LHCN-M2 (cell line): ENCODE measurements around the gene KLK3. TPM values are rescaled to one million over a fixed set of nuclear protein-coding genes. Genes with fewer than 3 reads are reported as not detected.

Source experiments
- DNase-seq: peaks from one replicate; pipeline ENCODE4 v3.0.0-alpha.2; 2012; ENCODE audit warnings: low read depth
- total RNA-seq: library from RNA; depleted of rRNA; stranded (reverse); fragments of >200 nt; gene quantifications from 2 replicates; pipeline ENCODE4 v1.2.3, GENCODE V29; 2014

KLK3 gene
- total RNA-seq, 1 experiment from 2014 or later, result not detected

- no peak for DNase-seq
Observed at GRCh38 chr19:50831026-50831396, 23.7 kb upstream of the KLK3 start.

GRCh38 chr19:50832666-50833065 lies 22.0 kb upstream of the KLK3 start:
- DNase-seq, result no peak

DNA sequence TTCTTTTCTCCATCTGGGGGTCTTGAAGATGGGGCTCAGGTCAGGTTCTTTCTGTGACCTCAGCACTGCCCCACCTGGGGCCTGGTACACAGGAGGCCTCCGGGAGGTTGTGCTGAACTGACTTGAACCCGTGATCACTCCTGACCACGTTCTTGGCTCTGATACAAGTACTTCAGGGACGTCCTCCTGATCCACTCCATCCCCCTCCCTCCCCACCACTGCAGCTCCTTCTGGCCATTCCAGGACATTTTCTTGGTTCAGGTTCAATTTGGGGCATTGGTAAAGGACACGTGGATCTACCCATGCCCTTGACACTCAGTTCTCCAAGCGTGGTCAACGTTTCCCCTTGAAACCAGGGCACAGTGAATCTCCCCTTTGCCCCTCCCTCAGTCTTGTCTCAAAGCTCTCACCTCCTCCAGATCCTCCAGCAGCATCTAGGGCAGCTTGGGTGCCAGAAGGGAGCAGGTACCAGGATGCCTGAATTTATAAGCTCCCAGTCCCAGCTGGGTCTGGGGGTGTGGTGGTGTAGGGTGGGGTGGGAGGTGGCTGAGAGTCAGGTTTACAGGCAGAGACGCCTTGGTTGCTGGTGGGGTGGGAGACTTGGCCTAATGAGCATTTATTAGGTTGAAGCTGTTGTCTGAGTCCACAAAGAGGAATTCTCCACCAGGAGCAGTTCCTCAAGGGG lies 21.5 kb upstream of the KLK3 start, which contains the start of gene KLK15:
Gene KLK15 (minus strand): TSS at position 458 of the 685 bp plus-strand sequence. CDS start 2,082 bp downstream, outside the sequence.
- no peak for DNase-seq

- no peak for DNase-seq
Observed at GRCh38 chr19:50833802-50834167, 20.9 kb upstream of the KLK3 start.

- DNase-seq, result no peak
Observed at GRCh38 chr19:50835103-50835784, 19.5 kb upstream of the KLK3 start.

- peak; percentile 28 for DNase-seq
Observed at GRCh38 chr19:50835785-50836542, 18.8 kb upstream of the KLK3 start.

- no peak for DNase-seq
Observed at GRCh38 chr19:50836543-50837195, 18.0 kb upstream of the KLK3 start.

DNA sequence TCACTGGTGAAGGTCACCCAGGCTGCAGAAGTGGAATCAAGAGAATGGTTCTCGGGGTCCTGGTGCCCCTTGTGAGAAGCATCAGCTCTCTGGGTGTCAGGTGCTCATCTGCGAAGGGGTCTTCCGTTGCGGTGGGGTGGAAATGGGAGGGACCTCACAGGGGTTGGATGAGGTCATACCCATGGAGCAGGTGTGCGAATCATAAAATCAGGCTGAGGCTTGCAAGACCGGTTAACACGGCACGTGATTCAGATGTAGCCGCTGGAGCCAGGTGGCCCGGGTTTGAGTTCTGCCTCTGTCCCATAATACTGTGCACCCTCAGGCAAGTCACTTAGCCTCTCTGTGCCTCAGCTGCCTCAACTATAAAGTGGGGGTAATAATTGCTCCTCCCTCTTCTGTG lies 17.4 kb upstream of the KLK3 start:
- no peak for DNase-seq

DNA sequence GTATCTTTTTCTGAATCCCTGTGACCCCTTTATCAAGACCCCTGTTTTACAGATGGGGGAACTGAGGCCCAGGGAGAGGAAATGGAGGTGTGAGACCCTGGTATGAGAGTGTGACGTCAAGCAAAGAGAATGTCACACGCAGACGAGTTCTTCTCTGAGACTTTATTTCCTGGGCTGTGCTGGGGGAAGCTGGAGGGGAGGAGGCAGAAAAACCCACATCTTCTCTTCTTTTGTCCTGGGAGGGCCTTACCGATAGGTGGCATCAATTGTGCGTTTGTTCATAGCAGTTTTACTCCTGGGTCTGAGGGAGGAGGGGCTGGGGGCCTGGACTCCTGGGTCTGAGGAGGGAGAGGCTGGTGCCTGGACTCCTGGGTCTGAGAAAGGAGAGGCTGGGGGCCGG lies 16.5 kb upstream of the KLK3 start:
- no peak for DNase-seq

DNA sequence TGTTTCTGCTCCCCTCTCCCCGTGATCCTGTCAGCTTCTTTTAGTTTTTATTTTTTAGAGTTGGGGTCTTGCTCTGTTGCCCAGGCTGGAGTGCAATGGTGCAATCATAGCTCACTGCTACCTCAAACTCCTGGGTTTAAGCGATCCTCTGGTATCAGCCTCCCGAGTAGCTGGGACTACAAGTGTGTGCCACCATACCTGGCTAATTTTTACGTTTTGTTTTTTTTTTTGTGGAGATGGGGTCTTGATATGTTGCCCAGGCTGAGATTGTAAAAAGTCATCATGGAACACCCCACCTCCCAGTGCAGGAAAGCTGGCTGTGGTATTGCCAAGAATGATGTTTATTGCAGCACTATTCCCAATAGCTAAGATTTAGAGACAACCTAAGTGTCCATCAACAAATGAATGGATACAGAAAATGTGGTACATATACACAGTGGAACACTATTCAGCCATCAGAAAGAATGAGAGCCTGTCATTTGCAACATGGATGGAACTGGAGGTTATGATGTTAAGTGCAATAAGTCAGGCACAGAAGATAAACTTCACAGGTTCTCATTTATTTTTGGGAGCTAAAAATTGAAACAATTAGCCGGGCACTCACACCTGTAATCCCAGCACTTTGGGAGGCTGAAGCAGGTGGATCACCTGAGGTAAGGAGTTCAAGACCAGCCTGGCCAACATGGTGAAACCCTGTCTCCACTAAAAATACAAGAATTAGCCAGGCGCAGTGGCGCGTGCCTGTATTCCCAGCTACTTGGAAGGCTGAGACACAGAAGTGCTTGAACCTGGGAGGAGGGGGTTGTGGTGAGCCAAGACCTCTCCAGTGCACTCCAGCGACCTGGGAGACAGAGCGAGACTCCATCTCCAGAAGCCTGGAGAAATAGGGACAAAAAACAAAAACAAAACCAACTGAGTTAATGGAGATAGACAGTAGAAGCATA lies 14.7 kb upstream of the KLK3 start:
- DNase-seq, result no peak

- no peak for DNase-seq
Observed at GRCh38 chr19:50842130-50842529, 12.6 kb upstream of the KLK3 start.

- DNase-seq, result no peak
Observed at GRCh38 chr19:50843205-50843604, 11.5 kb upstream of the KLK3 start.

DNA sequence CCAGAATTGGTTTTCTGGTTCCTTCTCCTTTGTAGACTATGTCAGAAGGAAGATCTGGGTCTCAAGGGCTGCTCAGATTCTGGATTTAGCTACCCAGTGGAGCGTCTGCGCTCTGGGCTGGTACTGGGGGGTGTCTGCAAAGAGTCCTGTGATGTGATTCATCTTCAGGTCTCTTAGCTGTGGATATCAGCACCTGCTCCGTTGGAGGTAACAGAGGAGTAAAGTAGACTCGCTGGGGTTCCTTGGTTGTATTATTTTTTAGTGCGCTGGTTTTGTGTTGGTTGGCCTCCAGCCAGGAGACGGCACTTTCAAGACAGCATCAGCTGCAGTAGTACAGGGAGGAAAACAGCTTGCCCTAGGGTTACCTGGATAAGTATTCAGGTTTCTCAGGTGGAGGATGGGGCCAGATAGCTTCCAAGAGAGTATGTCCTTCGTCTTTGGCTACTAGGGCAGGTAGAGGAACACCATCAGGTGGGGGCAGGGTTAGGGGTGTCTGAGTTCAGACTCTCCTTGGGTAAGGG lies 11.0 kb upstream of the KLK3 start:
- DNase-seq, result no peak

- DNase-seq, result no peak
Observed at GRCh38 chr19:50844296-50844935, 10.3 kb upstream of the KLK3 start.

- no peak for DNase-seq
Observed at GRCh38 chr19:50850738-50851137, 4.0 kb upstream of the KLK3 start.

GRCh38 chr19:50851620-50852019 lies 3.1 kb upstream of the KLK3 start:
- no peak for DNase-seq

DNA sequence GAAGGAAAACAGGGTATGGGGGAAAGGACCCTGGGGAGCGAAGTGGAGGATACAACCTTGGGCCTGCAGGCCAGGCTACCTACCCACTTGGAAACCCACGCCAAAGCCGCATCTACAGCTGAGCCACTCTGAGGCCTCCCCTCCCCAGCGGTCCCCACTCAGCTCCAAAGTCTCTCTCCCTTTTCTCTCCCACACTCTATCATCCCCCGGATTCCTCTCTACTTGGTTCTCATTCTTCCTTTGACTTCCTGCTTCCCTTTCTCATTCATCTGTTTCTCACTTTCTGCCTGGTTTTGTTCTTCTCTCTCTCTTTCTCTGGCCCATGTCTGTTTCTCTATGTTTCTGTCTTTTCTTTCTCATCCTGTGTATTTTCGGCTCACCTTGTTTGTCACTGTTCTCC lies 2.7 kb downstream of the KLK3 start:
- DNase-seq, result no peak

- DNase-seq, result no peak
Observed at GRCh38 chr19:50858886-50859285, 4.2 kb downstream of the KLK3 start.

GRCh38 chr19:50859849-50860248 lies 5.1 kb downstream of the KLK3 start:
- DNase-seq, result no peak

DNA sequence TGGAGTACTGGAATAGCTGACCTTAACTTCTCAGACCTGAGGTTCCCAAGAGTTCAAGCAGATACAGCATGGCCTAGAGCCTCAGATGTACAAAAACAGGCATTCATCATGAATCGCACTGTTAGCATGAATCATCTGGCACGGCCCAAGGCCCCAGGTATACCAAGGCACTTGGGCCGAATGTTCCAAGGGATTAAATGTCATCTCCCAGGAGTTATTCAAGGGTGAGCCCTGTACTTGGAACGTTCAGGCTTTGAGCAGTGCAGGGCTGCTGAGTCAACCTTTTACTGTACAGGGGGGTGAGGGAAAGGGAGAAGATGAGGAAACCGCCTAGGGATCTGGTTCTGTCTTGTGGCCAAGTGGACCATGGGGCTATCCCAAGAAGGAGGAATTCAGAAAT lies 6.3 kb downstream of the KLK3 start:
- DNase-seq, result no peak
